Stomach (tissue), 4 donors: ENCODE results near the gene DIPK1A.

Source experiments
- EP300 ChIP-seq: sonication (generic); formaldehyde crosslinking; IDR thresholded peaks from one replicate; pipeline ENCODE4 v1.6.1; 2017; ENCODE audit warnings: antibody characterized with exemption
- POLR2A ChIP-seq, 4 donors: fragments of 450-650 bp; IDR thresholded peaks; one replicate each; pipeline ENCODE4 v1.6.1; 2016; ENCODE audit warnings: antibody characterized with exemption in 4 of 4, control low read depth in 2 of 4, mild to moderate bottlenecking in 1 of 4, moderate library complexity in 1 of 4
- POLR2AphosphoS5 ChIP-seq, 3 donors: sonication (generic); formaldehyde crosslinking; IDR thresholded peaks; one replicate each; pipeline ENCODE4 v1.6.1; 2016; ENCODE audit warnings: antibody characterized with exemption in 3 of 3
- TF ChIP-seq, protein P1 (sequence below), 7 experiments: fragments of 450-650 bp in 4 of 7; fragments of 200-600 bp in 3 of 7; sonication (generic) in 3 of 7; IDR thresholded peaks; one replicate each; pipeline ENCODE4 v1.5.1; 2016 to 2019; ENCODE audit warnings: antibody characterized with exemption in 7 of 7, control low read depth in 2 of 7, mild to moderate bottlenecking in 1 of 7

DNA sequence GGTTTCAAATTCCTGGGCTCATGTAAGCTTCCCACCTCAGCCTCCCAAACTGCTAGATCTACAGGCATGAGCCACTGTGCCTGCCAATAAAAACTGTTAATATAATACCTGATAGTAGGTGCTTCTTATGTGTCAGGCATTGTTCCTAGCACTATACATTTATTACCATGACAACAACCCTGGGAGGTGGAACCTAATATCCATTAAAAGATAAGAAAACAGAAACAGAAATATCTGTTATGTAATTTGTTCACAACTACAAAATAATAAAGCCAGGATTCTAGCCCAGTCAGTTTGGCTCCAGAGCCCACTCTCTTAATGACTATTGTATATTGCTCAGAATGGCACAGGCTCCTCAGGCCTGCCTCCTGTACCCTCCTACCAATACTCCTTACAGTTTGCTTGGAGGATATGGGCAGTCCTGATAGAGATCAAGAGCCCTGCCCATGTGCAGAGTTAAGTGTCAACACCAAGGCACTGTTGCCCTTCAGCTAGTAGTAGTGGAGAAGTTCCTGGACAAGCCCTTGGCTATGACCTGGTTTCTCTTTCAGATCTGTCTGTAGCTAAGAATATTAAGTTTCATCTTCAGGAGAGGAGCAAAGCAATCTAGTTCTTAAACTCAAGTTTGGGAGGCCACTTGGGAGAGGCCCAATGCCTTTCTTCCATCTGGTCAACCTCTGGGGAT is 107.0 kb downstream of the DIPK1A start:
- TF ChIP-seq, protein P1, sequence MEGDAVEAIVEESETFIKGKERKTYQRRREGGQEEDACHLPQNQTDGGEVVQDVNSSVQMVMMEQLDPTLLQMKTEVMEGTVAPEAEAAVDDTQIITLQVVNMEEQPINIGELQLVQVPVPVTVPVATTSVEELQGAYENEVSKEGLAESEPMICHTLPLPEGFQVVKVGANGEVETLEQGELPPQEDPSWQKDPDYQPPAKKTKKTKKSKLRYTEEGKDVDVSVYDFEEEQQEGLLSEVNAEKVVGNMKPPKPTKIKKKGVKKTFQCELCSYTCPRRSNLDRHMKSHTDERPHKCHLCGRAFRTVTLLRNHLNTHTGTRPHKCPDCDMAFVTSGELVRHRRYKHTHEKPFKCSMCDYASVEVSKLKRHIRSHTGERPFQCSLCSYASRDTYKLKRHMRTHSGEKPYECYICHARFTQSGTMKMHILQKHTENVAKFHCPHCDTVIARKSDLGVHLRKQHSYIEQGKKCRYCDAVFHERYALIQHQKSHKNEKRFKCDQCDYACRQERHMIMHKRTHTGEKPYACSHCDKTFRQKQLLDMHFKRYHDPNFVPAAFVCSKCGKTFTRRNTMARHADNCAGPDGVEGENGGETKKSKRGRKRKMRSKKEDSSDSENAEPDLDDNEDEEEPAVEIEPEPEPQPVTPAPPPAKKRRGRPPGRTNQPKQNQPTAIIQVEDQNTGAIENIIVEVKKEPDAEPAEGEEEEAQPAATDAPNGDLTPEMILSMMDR (IDR thresholded peaks at IDR 0.05), result no peak
- no peak for TF ChIP-seq POLR2A (IDR thresholded peaks at IDR 0.05)
- peak in 1 of 3 donors; percentile 19 for TF ChIP-seq POLR2AphosphoS5 (IDR thresholded peaks at IDR 0.05)
- no peak for TF ChIP-seq EP300
